ENCODE measurements around the gene IGF2BP1.
"Not testable (repeated sequence)": the region's sequence is repeated elsewhere in the genome, so short reads cannot be mapped to it uniquely, and the experiment has no call there.

The IGF2BP1 gene

DNA sequence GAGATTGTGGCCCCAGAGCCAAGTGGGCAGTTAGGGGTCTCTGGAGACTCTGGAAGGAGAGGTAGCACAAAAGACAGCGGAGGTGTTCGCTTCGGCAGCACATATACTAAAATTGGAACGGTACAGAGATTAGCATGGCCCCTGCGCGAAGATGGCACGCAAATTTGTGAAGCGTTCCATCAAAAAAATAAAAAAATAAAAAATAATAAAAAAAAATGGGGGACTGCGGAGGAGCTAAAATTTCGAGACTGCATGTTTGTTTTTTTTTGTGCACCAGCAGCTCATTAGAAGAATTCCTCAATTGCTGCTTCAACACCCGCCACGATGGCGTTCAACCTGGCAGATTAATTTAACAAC, 39.1 kb downstream of the IGF2BP1 start:
- Histone ChIP-seq H3K27ac (replicated peaks) (no peak overlapping the region), H3K4me3 (replicated peaks; ENCODE audit: insufficient read depth, low read length) (no peak overlapping the region), H3K27me3 (ENCODE audit: insufficient read depth, poor library complexity, severe bottlenecking) (no peaks in the 10 kb centered on the region)
- no peak for DNase-seq (ENCODE audit: low read depth in 1 of 2, low spot score in 1 of 2)
- TF ChIP-seq, protein P1, sequence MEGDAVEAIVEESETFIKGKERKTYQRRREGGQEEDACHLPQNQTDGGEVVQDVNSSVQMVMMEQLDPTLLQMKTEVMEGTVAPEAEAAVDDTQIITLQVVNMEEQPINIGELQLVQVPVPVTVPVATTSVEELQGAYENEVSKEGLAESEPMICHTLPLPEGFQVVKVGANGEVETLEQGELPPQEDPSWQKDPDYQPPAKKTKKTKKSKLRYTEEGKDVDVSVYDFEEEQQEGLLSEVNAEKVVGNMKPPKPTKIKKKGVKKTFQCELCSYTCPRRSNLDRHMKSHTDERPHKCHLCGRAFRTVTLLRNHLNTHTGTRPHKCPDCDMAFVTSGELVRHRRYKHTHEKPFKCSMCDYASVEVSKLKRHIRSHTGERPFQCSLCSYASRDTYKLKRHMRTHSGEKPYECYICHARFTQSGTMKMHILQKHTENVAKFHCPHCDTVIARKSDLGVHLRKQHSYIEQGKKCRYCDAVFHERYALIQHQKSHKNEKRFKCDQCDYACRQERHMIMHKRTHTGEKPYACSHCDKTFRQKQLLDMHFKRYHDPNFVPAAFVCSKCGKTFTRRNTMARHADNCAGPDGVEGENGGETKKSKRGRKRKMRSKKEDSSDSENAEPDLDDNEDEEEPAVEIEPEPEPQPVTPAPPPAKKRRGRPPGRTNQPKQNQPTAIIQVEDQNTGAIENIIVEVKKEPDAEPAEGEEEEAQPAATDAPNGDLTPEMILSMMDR (IDR thresholded peaks at IDR 0.05; ENCODE audit: insufficient read depth, low read length) = no peak
- no peak for TF ChIP-seq POLR2AphosphoS5 (IDR thresholded peaks at IDR 0.05; ENCODE audit: low read depth)
- no peak for TF ChIP-seq SPI1 (IDR thresholded peaks at IDR 0.05; ENCODE audit: borderline replicate concordance, low read depth)
- no peak for TF ChIP-seq GABPA (IDR thresholded peaks at IDR 0.05; ENCODE audit: low read depth)
- TF ChIP-seq, protein P2, sequence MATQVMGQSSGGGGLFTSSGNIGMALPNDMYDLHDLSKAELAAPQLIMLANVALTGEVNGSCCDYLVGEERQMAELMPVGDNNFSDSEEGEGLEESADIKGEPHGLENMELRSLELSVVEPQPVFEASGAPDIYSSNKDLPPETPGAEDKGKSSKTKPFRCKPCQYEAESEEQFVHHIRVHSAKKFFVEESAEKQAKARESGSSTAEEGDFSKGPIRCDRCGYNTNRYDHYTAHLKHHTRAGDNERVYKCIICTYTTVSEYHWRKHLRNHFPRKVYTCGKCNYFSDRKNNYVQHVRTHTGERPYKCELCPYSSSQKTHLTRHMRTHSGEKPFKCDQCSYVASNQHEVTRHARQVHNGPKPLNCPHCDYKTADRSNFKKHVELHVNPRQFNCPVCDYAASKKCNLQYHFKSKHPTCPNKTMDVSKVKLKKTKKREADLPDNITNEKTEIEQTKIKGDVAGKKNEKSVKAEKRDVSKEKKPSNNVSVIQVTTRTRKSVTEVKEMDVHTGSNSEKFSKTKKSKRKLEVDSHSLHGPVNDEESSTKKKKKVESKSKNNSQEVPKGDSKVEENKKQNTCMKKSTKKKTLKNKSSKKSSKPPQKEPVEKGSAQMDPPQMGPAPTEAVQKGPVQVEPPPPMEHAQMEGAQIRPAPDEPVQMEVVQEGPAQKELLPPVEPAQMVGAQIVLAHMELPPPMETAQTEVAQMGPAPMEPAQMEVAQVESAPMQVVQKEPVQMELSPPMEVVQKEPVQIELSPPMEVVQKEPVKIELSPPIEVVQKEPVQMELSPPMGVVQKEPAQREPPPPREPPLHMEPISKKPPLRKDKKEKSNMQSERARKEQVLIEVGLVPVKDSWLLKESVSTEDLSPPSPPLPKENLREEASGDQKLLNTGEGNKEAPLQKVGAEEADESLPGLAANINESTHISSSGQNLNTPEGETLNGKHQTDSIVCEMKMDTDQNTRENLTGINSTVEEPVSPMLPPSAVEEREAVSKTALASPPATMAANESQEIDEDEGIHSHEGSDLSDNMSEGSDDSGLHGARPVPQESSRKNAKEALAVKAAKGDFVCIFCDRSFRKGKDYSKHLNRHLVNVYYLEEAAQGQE (IDR thresholded peaks at IDR 0.05; ENCODE audit: insufficient replicate concordance, low read depth) = no peak

DNA sequence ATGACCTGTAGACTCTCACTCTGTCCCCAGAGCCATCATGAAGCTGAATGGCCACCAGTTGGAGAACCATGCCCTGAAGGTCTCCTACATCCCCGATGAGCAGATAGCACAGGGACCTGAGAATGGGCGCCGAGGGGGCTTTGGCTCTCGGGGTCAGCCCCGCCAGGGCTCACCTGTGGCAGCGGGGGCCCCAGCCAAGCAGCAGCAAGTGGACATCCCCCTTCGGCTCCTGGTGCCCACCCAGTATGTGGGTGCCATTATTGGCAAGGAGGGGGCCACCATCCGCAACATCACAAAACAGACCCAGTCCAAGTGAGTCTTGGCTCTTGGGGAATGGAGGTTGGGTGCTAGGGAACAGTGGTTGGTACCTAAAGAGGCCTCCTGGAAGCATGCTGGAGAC, 41.0 kb downstream of the IGF2BP1 start:
- Histone ChIP-seq H3K4me3 (replicated peaks; ENCODE audit: insufficient read depth, low read length) (no peak overlapping the region), H3K27ac (replicated peaks) (no peak overlapping the region), H3K27me3 (ENCODE audit: insufficient read depth, poor library complexity, severe bottlenecking) (no peaks in the 10 kb centered on the region)
- no peak for DNase-seq (ENCODE audit: low read depth in 1 of 2, low spot score in 1 of 2)
- TF ChIP-seq, protein P1 (IDR thresholded peaks at IDR 0.05; ENCODE audit: insufficient read depth, low read length) = no peak
- no peak for TF ChIP-seq SPI1 (IDR thresholded peaks at IDR 0.05; ENCODE audit: borderline replicate concordance, low read depth)
- TF ChIP-seq, protein P2 (IDR thresholded peaks at IDR 0.05; ENCODE audit: insufficient replicate concordance, low read depth) = no peak
- no peak for TF ChIP-seq GABPA (IDR thresholded peaks at IDR 0.05; ENCODE audit: low read depth)
- no peak for TF ChIP-seq POLR2AphosphoS5 (IDR thresholded peaks at IDR 0.05; ENCODE audit: low read depth)

DNA sequence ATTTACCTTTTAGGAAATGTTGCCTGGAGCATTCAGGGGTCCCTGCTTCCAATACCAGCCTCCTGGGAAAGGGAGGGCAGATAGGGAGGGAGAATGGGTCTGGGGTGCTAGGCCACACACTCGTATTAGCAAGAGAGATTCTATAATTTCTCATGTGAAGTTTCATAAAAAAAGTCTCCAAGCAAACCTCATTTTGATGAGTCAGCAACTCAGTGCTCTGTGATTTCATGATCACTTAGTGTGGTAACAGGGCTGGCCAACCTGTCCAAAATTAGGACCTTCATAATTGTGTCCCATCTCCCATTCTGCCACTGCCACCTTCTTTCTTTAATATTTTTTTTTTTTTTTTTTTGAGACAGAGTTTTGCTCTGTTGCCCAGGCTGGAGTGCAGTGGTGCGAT, 41.4 kb downstream of the IGF2BP1 start:
- Histone ChIP-seq H3K4me3 (replicated peaks; ENCODE audit: insufficient read depth, low read length) (no peak overlapping the region), H3K27me3 (ENCODE audit: insufficient read depth, poor library complexity, severe bottlenecking) (no peaks in the 10 kb centered on the region), H3K27ac (replicated peaks) (no peak overlapping the region)
- no peak for DNase-seq (ENCODE audit: low read depth in 1 of 2, low spot score in 1 of 2)
- TF ChIP-seq, protein P1 (IDR thresholded peaks at IDR 0.05; ENCODE audit: insufficient read depth, low read length) = no peak
- TF ChIP-seq GABPA (IDR thresholded peaks at IDR 0.05; ENCODE audit: low read depth) (no peak), SPI1 (IDR thresholded peaks at IDR 0.05; ENCODE audit: borderline replicate concordance, low read depth) (no peak), POLR2AphosphoS5 (IDR thresholded peaks at IDR 0.05; ENCODE audit: low read depth) (no peak)
- TF ChIP-seq, protein P2 (IDR thresholded peaks at IDR 0.05; ENCODE audit: insufficient replicate concordance, low read depth) = no peak

DNA sequence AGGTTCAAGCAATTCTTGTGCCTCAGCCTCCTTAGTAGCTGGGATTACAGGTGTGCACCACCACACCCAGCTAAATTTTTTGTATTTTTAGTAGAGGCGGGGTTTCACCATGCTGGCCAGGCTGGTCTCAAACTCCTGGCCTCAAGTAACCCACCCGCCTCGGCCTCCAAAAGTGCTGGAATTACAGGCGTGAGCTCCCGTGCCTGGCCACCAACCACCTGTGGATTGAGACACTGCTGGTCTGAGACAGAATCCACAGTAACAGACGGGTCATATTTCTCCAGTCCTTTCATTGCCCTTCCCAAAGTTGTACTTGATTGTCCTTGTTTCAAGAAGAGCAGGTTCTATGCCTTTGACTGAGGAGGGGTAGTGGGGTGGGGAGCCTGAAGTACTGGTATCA, 42.3 kb downstream of the IGF2BP1 start:
- not testable (repeated sequence) for H3K4me3 ChIP-seq (replicated peaks; ENCODE audit: insufficient read depth, low read length); H3K27me3 ChIP-seq (ENCODE audit: insufficient read depth, poor library complexity, severe bottlenecking); DNase-seq (ENCODE audit: low read depth in 1 of 2, low spot score in 1 of 2); H3K27ac ChIP-seq (replicated peaks)

All from HL-60 (cell line).